Neural crest cell (in vitro differentiated cells): ENCODE measurements around the gene WDFY3. TPM values are rescaled to one million over a fixed set of nuclear protein-coding genes. Genes with fewer than 3 reads are reported as not detected.

ENCODE experiments used
- DNase-seq: peaks from one replicate; pipeline ENCODE4 v3.0.0; 2021; ENCODE audit warnings: low read depth, mixed read lengths, low spot score
- H3K27ac Mint-ChIP-seq: one replicate; pipeline ENCODE4 v1.8.0; 2021; ENCODE audit warnings: mild to moderate bottlenecking, mixed read lengths; ENCODE audit not compliant: unreplicated experiment
- H3K27me3 Mint-ChIP-seq: 2 replicates; pipeline ENCODE4 v1.8.0; 2021; ENCODE audit warnings: low read depth, mild to moderate bottlenecking, mixed read lengths
- H3K36me3 Mint-ChIP-seq: 2 replicates; pipeline ENCODE4 v1.8.0; 2021; ENCODE audit warnings: low read depth, mild to moderate bottlenecking, mixed read lengths
- H3K4me1 Mint-ChIP-seq: 2 replicates; pipeline ENCODE4 v1.8.0; 2021; ENCODE audit warnings: mixed read lengths
- H3K4me3 Mint-ChIP-seq: one replicate; pipeline ENCODE4 v1.8.0; 2021; ENCODE audit warnings: mild to moderate bottlenecking, mixed read lengths
- H3K9me3 Mint-ChIP-seq: 2 replicates; pipeline ENCODE4 v1.8.0; 2021; ENCODE audit warnings: mixed read lengths
- total RNA-seq: library from RNA; stranded (reverse); gene quantifications from 2 replicates; pipeline ENCODE4 v1.2.1, GENCODE V29; 2021
- TF ChIP-seq, protein P1 (sequence below): fragments of 200-600 bp; sonication (generic); conservative IDR thresholded peaks from 2 replicates; pipeline ENCODE4 v1.5.0; 2021; ENCODE audit warnings: antibody characterized with exemption, mild to moderate bottlenecking

WDFY3 gene
- total RNA-seq, 1 donor from 2014 or later = 53.5 TPM

DNA sequence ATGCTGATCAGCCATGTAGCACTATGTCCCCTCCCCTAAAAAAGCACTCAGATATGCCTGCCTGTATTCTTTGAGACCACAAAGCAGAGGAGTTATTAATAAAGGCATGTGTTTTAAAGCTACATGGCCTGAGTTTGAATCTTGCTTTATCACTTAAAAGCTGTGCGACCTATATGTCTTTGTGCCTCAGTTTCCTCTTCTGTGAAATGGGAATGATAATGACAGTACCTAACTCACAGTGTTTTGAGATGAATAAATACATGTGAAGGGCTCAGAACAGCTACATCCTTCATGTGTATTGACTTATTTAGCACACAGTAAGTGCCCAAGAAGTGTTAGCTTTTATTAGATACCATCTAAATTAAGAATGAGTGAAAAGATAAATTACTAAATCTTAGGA lies 180.0 kb downstream of the WDFY3 start:
- no peak for DNase-seq
- TF ChIP-seq, protein P1, sequence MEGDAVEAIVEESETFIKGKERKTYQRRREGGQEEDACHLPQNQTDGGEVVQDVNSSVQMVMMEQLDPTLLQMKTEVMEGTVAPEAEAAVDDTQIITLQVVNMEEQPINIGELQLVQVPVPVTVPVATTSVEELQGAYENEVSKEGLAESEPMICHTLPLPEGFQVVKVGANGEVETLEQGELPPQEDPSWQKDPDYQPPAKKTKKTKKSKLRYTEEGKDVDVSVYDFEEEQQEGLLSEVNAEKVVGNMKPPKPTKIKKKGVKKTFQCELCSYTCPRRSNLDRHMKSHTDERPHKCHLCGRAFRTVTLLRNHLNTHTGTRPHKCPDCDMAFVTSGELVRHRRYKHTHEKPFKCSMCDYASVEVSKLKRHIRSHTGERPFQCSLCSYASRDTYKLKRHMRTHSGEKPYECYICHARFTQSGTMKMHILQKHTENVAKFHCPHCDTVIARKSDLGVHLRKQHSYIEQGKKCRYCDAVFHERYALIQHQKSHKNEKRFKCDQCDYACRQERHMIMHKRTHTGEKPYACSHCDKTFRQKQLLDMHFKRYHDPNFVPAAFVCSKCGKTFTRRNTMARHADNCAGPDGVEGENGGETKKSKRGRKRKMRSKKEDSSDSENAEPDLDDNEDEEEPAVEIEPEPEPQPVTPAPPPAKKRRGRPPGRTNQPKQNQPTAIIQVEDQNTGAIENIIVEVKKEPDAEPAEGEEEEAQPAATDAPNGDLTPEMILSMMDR = no peak
- no peaks in the 10 kb centered on the region for H3K9me3 Mint-ChIP-seq
- H3K27ac Mint-ChIP-seq = no peak overlapping the region
- H3K27me3 Mint-ChIP-seq = no peaks in the 10 kb centered on the region
- no peaks in the 10 kb centered on the region for H3K4me1 Mint-ChIP-seq
- H3K36me3 Mint-ChIP-seq = peaks cover 21% of the 10 kb centered on the region
- H3K4me3 Mint-ChIP-seq = no peak overlapping the region

DNA sequence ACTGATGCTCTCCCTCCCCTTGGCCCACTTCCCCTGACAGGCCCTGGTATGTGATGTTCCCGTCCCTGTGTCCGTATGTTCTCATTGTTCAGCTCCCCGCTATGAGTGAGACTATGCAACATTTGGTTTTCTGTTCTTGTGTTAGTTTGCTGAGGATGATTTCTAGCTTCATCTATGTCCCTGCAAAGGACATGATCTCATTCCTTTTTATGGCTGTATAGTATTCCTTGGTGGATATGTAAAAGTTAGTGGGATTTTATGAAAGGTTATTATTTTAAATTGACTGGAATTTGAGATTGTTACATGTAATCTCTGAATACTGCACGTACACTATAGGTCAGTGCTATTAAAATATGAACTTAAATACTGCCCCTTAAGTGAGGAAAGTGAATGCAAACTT lies 184.0 kb downstream of the WDFY3 start:
- peaks cover 24% of the 10 kb centered on the region for H3K36me3 Mint-ChIP-seq
- TF ChIP-seq, protein P1 = no peak
- no peak overlapping the region for H3K4me3 Mint-ChIP-seq
- H3K27me3 Mint-ChIP-seq = no peaks in the 10 kb centered on the region
- DNase-seq = no peak
- no peak overlapping the region for H3K27ac Mint-ChIP-seq
- H3K9me3 Mint-ChIP-seq = no peaks in the 10 kb centered on the region
- no peaks in the 10 kb centered on the region for H3K4me1 Mint-ChIP-seq

DNA sequence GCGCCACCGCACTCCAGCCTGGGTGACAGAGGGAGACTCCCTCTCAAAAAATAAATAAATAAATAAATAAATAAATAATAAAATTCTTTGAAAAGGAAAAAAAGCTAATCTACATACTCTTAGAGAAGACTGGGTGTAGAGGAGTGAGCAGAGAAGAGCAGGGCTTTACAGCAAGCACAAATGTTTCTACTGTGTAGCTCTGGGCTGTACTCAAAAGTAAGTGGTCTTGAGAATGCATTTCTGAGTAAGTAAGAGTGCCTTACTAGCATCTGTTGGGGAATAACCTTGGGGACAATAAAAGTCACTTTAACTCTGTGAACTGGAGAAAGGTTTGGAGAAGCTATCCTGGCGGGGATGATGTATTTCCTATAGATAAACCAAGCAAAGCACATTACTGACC lies 185.8 kb downstream of the WDFY3 start:
- H3K36me3 Mint-ChIP-seq = peaks cover 23% of the 10 kb centered on the region
- no peaks in the 10 kb centered on the region for H3K9me3 Mint-ChIP-seq
- DNase-seq = no peak
- no peak overlapping the region for H3K27ac Mint-ChIP-seq
- no peaks in the 10 kb centered on the region for H3K4me1 Mint-ChIP-seq
- H3K27me3 Mint-ChIP-seq = no peaks in the 10 kb centered on the region
- H3K4me3 Mint-ChIP-seq = no peak overlapping the region
- TF ChIP-seq, protein P1 = no peak

DNA sequence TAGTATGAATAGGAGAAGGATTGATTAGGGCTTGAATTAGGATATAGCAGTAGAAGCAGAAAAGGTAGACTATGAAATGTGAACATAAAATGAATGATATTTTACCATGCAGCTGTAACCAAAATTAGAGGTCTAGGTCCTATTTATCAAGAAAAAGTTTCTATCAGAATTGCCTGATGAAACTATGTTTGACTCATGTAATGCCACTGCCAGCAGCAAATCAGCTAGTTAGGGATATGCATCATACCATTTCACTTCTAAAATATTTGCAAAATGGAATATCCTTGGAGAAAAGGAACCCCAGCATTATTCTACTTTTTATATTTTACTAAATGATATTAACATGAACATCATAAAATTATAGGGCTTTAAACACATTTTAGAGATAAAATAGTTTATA lies 188.4 kb downstream of the WDFY3 start:
- Mint-ChIP-seq H3K4me1 (no peaks in the 10 kb centered on the region), H3K4me3 (no peak overlapping the region), H3K9me3 (no peaks in the 10 kb centered on the region), H3K27me3 (no peaks in the 10 kb centered on the region), H3K27ac (no peak overlapping the region), H3K36me3 (peaks cover 28% of the 10 kb centered on the region)
- TF ChIP-seq, protein P1 = no peak
- no peak for DNase-seq

DNA sequence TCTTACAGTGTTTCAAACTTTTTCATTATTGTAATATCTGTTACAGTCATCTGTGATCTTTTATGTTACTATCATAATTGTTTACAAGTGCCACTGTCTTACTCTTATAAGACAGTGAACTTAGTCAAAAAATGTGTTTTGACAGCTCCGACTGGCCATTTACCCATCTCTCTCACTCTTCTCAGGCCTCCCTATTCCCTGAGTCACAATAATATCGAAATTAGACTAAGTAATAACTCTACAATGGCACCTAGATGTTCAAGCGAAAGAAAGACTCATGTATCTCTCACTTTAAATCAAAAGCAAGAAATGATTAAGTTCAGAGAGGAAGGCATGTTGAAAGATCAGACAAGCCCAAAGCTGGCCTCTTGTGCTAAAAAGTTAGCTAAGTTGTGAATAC lies 199.3 kb downstream of the WDFY3 start:
- Mint-ChIP-seq H3K9me3 (no peaks in the 10 kb centered on the region), H3K27ac (no peak overlapping the region), H3K27me3 (no peaks in the 10 kb centered on the region), H3K36me3 (peaks cover 20% of the 10 kb centered on the region), H3K4me1 (no peaks in the 10 kb centered on the region), H3K4me3 (no peak overlapping the region)
- no peak for DNase-seq
- TF ChIP-seq, protein P1 = no peak
